Gastroesophageal sphincter (tissue), 4 donors: ENCODE measurements around the gene BCL2L14. TPM values are rescaled to one million over a fixed set of nuclear protein-coding genes. Genes with fewer than 3 reads are reported as not detected.
"Not testable (repeated sequence)": the region's sequence is repeated elsewhere in the genome, so short reads cannot be mapped to it uniquely, and the experiment has no call there.

Experiments used
- ATAC-seq: fragments of 150-250 bp; one replicate; pipeline ENCODE4 v1.9.1; 2016; ENCODE audit warnings: mild to moderate bottlenecking, moderate library complexity
- H3K27ac ChIP-seq, 4 donors: fragments of 200-600 bp; sonication (generic) in 3 of 4; 1 replicate in 3 of 4; 2 replicates in 1 of 4; pipeline ENCODE4 v1.5.1; 2016 to 2019
- H3K27me3 ChIP-seq: fragments of 200-600 bp; sonication (generic); one replicate; pipeline ENCODE4 v1.5.1; 2019
- H3K36me3 ChIP-seq, 2 donors: fragments of 200-600 bp; sonication (generic); one replicate each; pipeline ENCODE4 v1.5.1; 2019; ENCODE audit warnings: control low read depth in 1 of 2
- H3K4me1 ChIP-seq, 3 donors: fragments of 200-600 bp; sonication (generic); 1 replicate in 2 of 3; 2 replicates in 1 of 3; pipeline ENCODE4 v1.5.1; 2016 to 2019; ENCODE audit warnings: control low read depth in 2 of 3
- H3K4me3 ChIP-seq, 2 donors: fragments of 200-600 bp; sonication (generic); one replicate each; pipeline ENCODE4 v1.5.1; 2019; ENCODE audit warnings: mild to moderate bottlenecking in 1 of 2, moderate library complexity in 1 of 2
- H3K9me3 ChIP-seq, 3 donors: fragments of 200-600 bp; sonication (generic); one replicate each; pipeline ENCODE4 v1.5.1; 2017 to 2019; ENCODE audit warnings: control low read depth in 2 of 3
- EP300 ChIP-seq: sonication (generic); formaldehyde crosslinking; IDR thresholded peaks from one replicate; pipeline ENCODE4 v1.6.1; 2017; ENCODE audit warnings: antibody characterized with exemption, mild to moderate bottlenecking
- POLR2A ChIP-seq, 2 donors: fragments of 450-650 bp; IDR thresholded peaks; one replicate each; pipeline ENCODE4 v1.6.1; 2017; ENCODE audit warnings: antibody characterized with exemption in 2 of 2, mild to moderate bottlenecking in 2 of 2, moderate library complexity in 1 of 2
- POLR2AphosphoS5 ChIP-seq: sonication (generic); formaldehyde crosslinking; IDR thresholded peaks from one replicate; pipeline ENCODE4 v1.6.1; 2017; ENCODE audit warnings: antibody characterized with exemption
- WGBS, 2 donors: methylation state at CpG; one replicate each; pipeline ENCODE4 v1.1.5; 2018; ENCODE audit warnings: low coverage in 1 of 2; 5-methylcytosine and 5-hydroxymethylcytosine counted together
- total RNA-seq, 4 donors: library from RNA; depleted of rRNA; stranded (reverse); fragments of >200 nt; gene quantifications; one replicate each; pipeline ENCODE4 v1.1.0, GENCODE V29; 2016
- TF ChIP-seq, protein P1 (sequence below), 4 experiments: fragments of 200-600 bp in 2 of 4; fragments of 450-650 bp in 2 of 4; sonication (generic) in 1 of 4; IDR thresholded peaks; one replicate each; pipeline ENCODE4 v1.5.1; 2017 to 2019; ENCODE audit warnings: antibody characterized with exemption in 4 of 4, mild to moderate bottlenecking in 2 of 4, moderate library complexity in 2 of 4

Gene BCL2L14
- total RNA-seq, 4 donors from 2014 or later, result 1.2 TPM; not detected in 3

DNA sequence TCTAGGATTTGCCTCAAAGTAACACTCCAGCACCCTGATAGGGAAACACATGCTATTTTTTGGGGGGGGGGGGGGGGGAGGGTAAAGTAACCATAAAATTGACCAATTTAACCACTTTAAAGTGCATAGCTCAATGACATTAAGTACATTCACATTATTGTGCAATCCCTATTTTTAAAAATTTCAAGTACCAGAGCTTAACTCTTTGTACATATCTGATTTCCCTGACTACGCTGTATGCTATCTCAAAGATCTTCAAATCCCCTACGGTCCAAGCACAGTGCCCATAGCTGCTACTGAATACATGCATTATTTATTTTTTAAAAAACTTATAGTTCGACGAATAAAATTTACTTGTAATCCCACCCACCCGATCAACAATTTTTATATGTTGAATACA, 63.0 kb downstream of the BCL2L14 start:
- Histone ChIP-seq H3K9me3 (no peaks in the 10 kb centered on the region), H3K36me3 (peaks cover 0 to 50% of the 10 kb centered on the region in 2 donors), H3K4me3 (no peak overlapping the region), H3K4me1 (no peaks in the 10 kb centered on the region), H3K27ac (no peak overlapping the region), H3K27me3 (no peaks in the 10 kb centered on the region)
- TF ChIP-seq EP300 (no peak), POLR2AphosphoS5 (no peak), POLR2A (IDR thresholded peaks at IDR 0.05) (no peak)
- 95 to 96% methylated on average over 5 of the region's 5 CpGs for WGBS, 2 donors
- ATAC-seq, result no peak

DNA sequence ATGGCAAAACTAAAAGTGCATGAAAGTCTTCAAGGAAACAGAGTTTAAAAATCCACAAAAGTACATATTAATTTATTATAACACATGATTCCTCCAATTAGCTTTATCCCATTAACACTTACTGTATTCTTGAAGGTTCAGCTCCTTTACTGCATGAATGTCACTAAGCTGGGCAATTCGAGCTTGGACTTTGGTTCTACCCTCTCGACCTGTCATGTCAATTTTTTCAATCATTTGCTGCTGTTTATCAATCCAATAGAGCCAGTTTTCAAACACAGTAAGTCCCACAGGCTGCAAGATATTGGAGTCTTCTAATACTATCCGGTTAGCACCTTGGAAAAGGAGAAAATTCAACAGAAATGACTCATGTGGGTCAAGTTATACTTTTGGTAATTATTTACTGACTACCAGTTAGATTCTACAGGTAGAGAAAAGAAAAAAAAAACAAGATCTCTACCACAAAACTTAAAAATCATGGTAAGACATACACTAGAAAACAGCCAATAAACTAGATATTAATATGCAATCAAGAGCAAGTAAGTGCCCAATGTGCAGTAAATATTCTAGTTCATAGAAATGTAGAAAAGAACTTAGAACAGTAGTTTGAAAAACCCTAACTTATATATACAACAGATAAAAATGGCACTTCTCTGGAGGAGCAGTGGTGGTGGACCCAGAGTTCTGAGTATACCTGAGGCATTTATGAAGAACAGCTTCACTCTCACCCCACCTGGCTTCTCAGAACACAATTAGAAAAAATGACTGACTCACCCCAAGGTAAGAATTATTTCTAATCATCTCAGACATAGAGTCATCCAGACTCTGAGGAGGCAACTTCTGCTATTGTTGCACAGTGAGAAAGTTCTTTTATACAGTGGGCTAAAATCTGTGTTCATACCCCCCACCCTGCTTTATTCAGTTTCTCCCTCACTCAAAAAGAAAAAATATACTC, 67.7 kb downstream of the BCL2L14 start:
- TF ChIP-seq EP300 (no peak), POLR2A (IDR thresholded peaks at IDR 0.05) (no peak), POLR2AphosphoS5 (no peak)
- TF ChIP-seq, protein P1, sequence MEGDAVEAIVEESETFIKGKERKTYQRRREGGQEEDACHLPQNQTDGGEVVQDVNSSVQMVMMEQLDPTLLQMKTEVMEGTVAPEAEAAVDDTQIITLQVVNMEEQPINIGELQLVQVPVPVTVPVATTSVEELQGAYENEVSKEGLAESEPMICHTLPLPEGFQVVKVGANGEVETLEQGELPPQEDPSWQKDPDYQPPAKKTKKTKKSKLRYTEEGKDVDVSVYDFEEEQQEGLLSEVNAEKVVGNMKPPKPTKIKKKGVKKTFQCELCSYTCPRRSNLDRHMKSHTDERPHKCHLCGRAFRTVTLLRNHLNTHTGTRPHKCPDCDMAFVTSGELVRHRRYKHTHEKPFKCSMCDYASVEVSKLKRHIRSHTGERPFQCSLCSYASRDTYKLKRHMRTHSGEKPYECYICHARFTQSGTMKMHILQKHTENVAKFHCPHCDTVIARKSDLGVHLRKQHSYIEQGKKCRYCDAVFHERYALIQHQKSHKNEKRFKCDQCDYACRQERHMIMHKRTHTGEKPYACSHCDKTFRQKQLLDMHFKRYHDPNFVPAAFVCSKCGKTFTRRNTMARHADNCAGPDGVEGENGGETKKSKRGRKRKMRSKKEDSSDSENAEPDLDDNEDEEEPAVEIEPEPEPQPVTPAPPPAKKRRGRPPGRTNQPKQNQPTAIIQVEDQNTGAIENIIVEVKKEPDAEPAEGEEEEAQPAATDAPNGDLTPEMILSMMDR (IDR thresholded peaks at IDR 0.05), result no peak
- no peak overlapping the region for H3K27ac ChIP-seq

DNA sequence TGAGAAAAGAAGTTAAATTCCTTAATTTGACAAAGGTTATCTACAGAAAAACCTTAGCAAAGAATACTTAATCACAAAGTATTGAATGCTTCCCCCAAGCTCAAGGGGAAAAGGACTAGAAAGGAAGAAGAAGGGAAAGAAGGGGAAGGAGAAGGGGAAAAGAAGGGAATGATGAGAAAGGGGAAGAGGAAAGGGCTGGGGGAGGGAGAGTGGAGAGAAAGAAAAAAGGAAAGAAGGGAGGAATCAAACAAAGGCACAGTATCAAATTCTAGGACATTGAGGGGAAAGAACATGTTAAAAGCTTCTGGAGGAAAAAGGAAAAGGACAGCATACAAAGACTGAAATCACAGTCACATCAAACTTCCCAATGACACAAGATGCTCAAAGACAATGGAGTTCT, 70.3 kb downstream of the BCL2L14 start:
- Histone ChIP-seq H3K4me1 (peaks cover 0 to 5% (median 0%) of the 10 kb centered on the region in 3 donors), H3K9me3 (no peaks in the 10 kb centered on the region), H3K27me3 (no peaks in the 10 kb centered on the region), H3K4me3 (no peak overlapping the region), H3K36me3 (peaks cover 0 to 29% of the 10 kb centered on the region in 2 donors), H3K27ac (no peak overlapping the region)
- ATAC-seq, result no peak
- TF ChIP-seq, protein P1 (IDR thresholded peaks at IDR 0.05), result no peak
- TF ChIP-seq POLR2AphosphoS5 (no peak), POLR2A (IDR thresholded peaks at IDR 0.05) (no peak), EP300 (no peak)

More for the DNA sequence above, 67.7 kb downstream of the BCL2L14 start:
- ATAC-seq, result no peak
- Histone ChIP-seq H3K27me3 (no peaks in the 10 kb centered on the region), H3K4me3 (no peak overlapping the region), H3K36me3 (peaks cover 0 to 29% of the 10 kb centered on the region in 2 donors), H3K4me1 (peaks cover 0 to 5% (median 0%) of the 10 kb centered on the region in 3 donors), H3K9me3 (no peaks in the 10 kb centered on the region)
- WGBS, 2 donors, result 80 to 84% methylated on average over 3 of the region's 3 CpGs

DNA sequence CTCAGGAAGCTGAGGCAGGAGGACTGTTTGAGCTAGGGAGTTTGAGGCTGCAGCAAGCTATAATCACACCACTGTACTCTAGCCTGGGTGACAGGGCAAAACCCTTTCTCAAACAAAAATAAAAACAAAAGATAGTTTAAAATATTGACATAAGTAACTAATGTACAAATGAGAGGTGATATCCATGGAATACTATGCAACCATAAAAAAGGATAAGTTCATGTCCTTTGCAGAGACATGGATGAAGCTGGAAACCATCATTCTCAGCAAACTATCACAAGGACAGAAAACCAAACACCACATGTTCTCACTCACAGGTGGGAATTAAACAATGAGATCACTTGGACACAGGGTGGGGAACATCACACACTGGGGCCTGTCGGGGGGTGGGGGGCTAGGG, 73.8 kb downstream of the BCL2L14 start:
- not testable (repeated sequence) for H3K4me1 ChIP-seq, ATAC-seq, H3K4me3 ChIP-seq, H3K9me3 ChIP-seq, H3K27ac ChIP-seq, H3K27me3 ChIP-seq
- 0% methylated on average over 1 of the region's 1 CpG; no CpG with 5 or more reads in 1 of the 2 donors for WGBS, 2 donors
- peaks cover 0 to 46% of the 10 kb centered on the region in 2 donors for H3K36me3 ChIP-seq

DNA sequence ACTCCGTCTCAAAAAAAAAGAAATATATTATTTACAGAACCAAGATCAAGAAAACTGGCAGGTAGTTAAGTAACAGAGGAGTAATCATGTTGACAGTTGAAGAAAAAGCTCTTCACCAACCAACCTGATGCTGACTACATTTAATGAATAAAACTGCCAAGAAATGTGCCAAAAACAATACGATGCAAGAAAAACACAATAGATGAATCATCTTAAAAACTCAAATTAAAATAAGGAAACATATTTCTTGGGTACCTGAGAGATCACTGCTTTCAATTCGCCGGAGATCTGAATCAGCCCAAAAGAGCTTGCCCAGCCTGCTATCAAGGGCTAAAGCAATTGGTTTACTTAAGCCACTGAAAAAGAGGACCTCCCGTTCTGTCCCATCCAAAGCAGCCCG, 76.4 kb downstream of the BCL2L14 start:
- Histone ChIP-seq H3K9me3 (no peaks in the 10 kb centered on the region), H3K27ac (no peak overlapping the region), H3K4me3 (no peak overlapping the region), H3K36me3 (peaks cover 0 to 63% of the 10 kb centered on the region in 2 donors), H3K27me3 (no peaks in the 10 kb centered on the region), H3K4me1 (no peaks in the 10 kb centered on the region)
- no peak for ATAC-seq
- WGBS, 2 donors, result 93 to 97% methylated on average over 6 of the region's 6 CpGs
- TF ChIP-seq, protein P1 (IDR thresholded peaks at IDR 0.05), result no peak
- TF ChIP-seq POLR2AphosphoS5, result no peak
- no peak for TF ChIP-seq POLR2A (IDR thresholded peaks at IDR 0.05)
- no peak for TF ChIP-seq EP300

Other genes with a start within 250 kb of the BCL2L14 start
- 10 to 100 TPM; 34.5 to 58.5 (median 42.6) TPM for gene LRP6, start 196.1 kb downstream of the BCL2L14 start, total RNA-seq